ENCODE measurements around the gene MORC2. TPM values are rescaled to one million over a fixed set of nuclear protein-coding genes. Genes with fewer than 3 reads are reported as not detected.

Gene MORC2
- total and polyA plus RNA-seq, 2 of the 13 experiments (the other 11 are each of a cell fraction or from before 2014, with no cell fraction given), result 11.9 to 18.3 TPM

DNA sequence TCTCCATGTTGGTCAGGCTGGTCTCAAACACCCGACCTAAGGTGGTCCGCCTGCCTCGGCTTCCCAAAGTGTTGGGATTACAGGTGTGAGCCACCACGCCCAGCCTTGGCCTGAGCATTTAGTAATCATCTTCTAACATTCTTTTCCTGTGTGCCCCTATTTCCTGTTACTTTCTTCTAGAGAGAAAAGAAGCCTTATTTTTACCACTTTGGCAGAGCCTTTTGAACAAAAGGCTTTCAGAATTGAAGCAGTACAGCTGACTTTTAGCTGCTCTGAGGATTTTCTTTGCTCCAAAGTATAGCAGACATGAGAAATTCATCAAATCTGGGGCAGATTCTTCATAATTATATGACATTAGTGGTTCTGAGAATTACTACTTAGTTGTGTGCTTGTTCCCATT is 13.4 kb downstream of the MORC2 start (continued):
- TF ChIP-seq LRRFIP1 (CRISPR knock-in tag; conservative IDR thresholded peaks at IDR 0.05), result no peak
- no peak for TF ChIP-seq AFF4 (CRISPR knock-in tag; IDR thresholded peaks at IDR 0.05)
- TF ChIP-seq, protein P1, sequence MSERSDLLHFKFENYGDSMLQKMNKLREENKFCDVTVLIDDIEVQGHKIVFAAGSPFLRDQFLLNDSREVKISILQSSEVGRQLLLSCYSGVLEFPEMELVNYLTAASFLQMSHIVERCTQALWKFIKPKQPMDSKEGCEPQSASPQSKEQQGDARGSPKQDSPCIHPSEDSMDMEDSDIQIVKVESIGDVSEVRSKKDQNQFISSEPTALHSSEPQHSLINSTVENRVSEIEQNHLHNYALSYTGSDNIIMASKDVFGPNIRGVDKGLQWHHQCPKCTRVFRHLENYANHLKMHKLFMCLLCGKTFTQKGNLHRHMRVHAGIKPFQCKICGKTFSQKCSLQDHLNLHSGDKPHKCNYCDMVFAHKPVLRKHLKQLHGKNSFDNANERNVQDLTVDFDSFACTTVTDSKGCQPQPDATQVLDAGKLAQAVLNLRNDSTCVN (CRISPR knock-in tag; IDR thresholded peaks at IDR 0.05; ENCODE audit: borderline replicate concordance), result no peak
- TF ChIP-seq CBFB (CRISPR knock-in tag; IDR thresholded peaks at IDR 0.05), result no peak
- TF ChIP-seq SMYD3 (CRISPR knock-in tag; IDR thresholded peaks at IDR 0.05), result no peak
- TF ChIP-seq CSRNP1 (CRISPR knock-in tag; IDR thresholded peaks at IDR 0.05), result no peak
- no peak for TF ChIP-seq CEBPG (CRISPR knock-in tag; IDR thresholded peaks at IDR 0.05)
- TF ChIP-seq ARID3A (IDR thresholded peaks at IDR 0.05; ENCODE audit: low read depth, low read length), result no peak
- TF ChIP-seq HDAC2 (CRISPR knock-in tag; IDR thresholded peaks at IDR 0.05), result no peak
- no peak for TF ChIP-seq NFRKB (IDR thresholded peaks at IDR 0.05)
- TF ChIP-seq, protein P2, sequence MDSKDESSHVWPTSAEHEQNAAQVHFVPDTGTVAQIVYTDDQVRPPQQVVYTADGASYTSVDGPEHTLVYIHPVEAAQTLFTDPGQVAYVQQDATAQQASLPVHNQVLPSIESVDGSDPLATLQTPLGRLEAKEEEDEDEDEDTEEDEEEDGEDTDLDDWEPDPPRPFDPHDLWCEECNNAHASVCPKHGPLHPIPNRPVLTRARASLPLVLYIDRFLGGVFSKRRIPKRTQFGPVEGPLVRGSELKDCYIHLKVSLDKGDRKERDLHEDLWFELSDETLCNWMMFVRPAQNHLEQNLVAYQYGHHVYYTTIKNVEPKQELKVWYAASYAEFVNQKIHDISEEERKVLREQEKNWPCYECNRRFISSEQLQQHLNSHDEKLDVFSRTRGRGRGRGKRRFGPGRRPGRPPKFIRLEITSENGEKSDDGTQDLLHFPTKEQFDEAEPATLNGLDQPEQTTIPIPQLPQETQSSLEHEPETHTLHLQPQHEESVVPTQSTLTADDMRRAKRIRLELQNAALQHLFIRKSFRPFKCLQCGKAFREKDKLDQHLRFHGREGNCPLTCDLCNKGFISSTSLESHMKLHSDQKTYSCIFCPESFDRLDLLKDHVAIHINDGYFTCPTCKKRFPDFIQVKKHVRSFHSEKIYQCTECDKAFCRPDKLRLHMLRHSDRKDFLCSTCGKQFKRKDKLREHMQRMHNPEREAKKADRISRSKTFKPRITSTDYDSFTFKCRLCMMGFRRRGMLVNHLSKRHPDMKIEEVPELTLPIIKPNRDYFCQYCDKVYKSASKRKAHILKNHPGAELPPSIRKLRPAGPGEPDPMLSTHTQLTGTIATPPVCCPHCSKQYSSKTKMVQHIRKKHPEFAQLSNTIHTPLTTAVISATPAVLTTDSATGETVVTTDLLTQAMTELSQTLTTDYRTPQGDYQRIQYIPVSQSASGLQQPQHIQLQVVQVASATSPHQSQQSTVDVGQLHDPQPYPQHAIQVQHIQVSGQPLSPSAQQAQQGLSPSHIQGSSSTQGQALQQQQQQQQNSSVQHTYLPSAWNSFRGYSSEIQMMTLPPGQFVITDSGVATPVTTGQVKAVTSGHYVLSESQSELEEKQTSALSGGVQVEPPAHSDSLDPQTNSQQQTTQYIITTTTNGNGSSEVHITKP (CRISPR knock-in tag; IDR thresholded peaks at IDR 0.05; ENCODE audit: low read depth), result no peak

Data from HepG2 (cell line).